H4 (cell line): ENCODE data around the gene STK11. TPM values are rescaled to one million over a fixed set of nuclear protein-coding genes. Genes with fewer than 3 reads are reported as not detected.

Experiments
- DNase-seq: peaks from one replicate; pipeline ENCODE4 v3.0.0-alpha.2; 2015; ENCODE audit warnings: low spot score
- total RNA-seq: library from RNA; depleted of rRNA; stranded (reverse); fragments of >200 nt; shearing (Covaris generic); gene quantifications from 2 replicates; pipeline ENCODE4 v1.2.3, GENCODE V29; 2014

Gene STK11
- total RNA-seq, 1 experiment from 2014 or later: 17.4 TPM

DNA sequence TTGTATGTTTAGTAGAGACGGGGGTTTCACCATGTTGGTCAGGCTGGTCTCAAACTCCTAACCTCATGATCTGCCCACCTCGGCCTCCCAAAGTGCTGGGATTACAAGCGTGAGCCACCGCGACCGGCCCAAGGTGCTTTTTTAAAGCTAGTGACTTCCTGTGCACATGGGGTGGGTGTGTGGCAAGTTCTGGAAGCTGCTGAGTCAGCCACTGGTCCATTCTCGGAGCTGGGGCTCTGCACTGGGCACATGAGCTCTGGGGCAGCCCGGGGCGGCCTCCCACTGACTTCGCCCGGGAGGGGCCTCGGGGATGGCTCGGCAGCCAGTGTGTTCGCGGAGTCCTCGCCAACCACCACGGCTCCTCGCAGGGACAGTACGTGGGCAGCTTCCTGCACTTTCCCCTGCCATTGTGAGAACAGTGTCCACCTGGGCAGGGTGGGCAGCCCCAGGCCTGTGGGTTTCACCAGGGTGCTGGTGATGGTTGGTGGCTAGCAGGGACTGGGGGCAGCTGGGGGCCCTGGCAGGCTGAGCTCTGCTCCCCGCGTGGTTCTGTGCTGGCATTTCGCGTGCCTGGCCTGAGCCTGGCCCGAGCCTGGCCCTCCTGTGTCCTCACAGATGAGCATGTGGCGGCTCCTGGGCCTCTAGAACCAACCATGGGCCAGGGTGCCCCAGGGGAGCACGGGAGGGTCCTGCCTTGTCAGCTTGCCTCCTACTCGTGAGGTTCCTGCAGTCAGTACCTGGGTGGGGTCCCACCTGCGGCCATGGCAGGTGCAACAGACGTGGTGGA is 20.1 kb downstream of the STK11 start:
- no peak for DNase-seq

DNA sequence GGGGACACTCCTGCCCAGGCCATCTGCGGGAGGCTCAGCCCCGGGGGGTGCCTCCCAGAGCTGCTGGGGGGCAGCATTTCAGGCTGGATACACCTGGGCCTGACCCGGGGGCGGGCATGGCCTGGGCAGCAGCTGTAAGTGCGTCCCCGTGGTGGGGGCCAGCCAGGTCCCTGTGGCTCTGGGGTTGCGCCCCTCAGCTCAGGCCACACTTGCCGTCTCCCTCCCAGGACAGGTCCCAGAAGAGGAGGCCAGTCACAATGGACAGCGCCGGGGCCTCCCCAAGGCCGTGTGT is 20.6 kb downstream of the STK11 start:
- no peak for DNase-seq

DNA sequence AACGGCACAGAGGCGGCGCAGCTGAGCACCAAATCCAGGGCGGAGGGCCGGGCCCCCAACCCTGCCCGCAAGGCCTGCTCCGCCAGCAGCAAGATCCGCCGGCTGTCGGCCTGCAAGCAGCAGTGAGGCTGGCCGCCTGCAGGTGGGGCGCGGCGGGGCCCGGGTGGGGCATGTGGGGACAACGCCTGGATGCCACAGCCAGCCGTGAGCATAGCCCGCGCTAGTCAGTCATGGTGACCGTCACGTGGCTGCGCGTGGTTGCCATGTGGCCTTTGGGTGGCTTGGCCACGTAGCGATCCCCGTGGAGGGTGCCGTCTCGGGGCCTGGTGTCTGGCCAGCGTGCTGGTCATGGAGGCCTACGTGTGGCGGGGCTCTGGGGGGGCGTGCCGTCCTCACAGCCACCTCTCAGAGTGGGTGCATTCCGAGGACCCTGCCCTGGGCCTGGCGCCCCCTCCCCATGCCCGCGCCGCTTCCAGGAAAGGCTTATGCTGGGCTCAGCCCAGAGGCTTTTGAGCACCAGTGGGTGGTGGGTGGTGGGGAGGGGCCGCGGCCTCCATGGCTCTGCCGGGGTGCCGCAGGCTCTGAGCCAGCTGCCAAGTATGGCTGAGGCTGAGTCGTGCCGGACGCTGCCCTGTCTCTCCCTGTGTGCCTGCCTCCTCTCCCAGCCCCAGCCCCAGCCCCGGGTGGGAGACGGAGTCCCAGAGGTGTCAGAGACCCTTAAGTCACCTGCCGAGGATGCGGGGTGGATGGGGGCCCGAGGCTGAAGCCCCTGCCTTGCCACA is 21.1 kb downstream of the STK11 start:
- no peak for DNase-seq

- DNase-seq: no peak
Measured at GRCh38 chr19:1227304-1228054, 21.9 kb downstream of the STK11 start.

- DNase-seq: no peak
Measured at GRCh38 chr19:1228161-1228957, 22.8 kb downstream of the STK11 start.

DNA sequence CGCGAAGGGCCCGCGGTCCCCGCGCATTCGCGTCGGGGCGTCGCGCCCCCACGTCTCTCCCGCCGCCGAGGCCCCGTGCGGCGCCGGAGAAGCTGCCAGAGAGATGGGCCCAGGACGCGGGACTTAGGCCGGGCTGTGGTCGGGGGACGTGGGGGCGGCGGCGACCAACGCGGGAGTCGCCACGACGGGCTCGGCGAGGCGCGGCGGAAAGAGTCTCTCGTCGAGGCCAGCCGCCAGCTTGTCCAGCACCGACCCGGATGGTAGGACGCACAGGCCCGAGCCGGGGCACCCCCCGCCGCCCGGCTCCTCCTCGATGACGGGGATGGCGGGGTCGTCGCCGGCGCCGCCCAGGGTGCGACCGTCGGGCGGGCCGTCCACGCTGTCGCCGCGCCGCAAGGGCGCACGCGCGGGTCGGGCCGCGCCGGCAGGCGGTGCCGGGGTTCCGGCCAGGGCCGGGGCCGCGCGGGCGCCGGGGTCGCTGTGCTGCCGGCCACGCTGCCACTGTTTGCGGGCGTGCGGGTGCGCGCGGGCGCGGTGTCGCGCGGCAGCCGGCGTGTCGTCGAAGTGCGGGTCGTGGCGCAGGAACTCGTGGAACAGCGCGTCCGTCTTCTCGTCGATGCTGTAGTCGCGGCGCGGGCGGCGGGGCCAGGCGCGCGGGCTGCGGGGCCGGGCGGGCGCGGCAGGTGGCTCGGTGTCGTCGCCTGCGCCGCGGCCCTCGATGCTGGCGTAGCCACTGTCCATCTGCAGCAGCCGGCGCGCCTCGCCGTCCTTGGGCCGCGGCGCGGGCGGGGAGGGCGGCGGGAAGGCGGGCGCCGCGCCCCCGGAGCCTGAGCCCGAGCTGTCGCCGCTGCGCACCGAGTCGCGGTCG is 23.7 kb downstream of the STK11 start:
- DNase-seq: no peak

DNA sequence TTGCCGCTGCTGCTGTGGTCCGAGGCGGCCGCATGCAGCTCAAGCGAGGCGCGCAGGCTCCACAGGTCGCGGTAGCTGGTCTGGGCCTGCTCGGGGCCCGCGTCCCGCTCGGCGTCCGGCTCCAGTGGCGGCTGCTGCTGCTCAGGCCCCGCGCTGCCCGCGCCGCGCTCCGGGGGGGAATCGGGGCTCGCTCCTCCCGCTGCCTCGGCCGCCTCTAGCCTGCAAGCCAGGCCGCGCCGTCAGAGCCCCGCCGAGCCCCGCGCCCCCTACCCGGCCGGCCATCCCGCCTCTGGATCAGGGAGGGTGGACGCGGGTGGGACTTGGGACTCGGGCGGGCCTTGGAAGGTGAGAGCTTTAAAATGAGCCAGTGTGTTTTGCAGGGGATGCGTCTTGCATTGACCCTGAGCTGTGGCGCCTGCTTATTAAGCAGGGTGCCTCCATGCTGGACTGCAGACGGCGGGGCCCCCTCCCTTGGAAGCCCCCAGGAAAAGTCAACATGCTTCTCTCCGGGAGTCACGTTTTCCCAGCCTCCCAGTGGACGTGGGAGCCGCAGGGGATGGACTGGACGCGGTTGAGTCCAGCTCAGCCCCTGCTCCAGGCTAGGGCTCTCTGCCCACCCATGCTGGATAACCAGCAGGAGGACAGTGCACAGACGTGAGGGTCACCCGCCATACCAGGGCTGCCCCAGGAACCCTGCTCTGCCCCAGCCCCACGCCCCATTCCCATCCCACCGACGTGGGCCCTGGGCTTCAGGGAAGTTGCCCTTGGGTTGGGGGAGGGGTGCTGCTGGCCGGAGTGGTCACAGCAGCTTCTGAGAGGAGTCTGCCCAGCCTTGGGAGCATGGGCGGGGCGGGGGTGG is 24.6 kb downstream of the STK11 start:
- DNase-seq: no peak

GRCh38 chr19:1230783-1231489 is 25.4 kb downstream of the STK11 start:
- DNase-seq: no peak

GRCh38 chr19:1231729-1232637 is 26.4 kb downstream of the STK11 start:
- no peak for DNase-seq

- DNase-seq: no peak
Measured at GRCh38 chr19:1232652-1233072, 27.1 kb downstream of the STK11 start.

DNA sequence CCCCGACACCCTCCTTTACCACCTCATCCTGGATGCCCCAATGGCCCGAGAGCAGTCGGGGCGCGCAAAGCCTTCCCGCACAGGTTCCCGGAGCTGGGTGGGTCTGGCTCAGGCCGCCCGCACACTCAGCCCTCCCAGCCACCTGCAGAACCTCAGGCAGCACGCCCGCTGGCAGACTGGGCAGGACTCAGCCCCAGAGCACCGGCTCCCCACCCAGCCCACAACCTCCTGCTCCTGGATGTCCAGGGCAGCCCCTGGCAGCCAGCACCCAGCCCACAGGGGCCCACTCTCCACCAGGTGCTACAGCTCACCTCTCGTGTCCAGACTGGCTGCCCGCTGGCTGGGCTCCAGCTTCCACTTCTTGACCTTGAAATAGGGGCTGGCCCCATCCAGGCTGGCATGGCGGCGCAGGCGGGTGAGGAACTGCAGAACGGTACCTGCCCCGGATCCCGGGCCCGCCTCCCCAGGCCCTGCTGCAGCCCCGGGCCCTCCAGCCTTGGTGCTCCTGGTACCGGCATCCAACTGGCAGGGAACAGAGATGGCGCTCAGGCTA is 27.6 kb downstream of the STK11 start:
- DNase-seq: no peak

DNA sequence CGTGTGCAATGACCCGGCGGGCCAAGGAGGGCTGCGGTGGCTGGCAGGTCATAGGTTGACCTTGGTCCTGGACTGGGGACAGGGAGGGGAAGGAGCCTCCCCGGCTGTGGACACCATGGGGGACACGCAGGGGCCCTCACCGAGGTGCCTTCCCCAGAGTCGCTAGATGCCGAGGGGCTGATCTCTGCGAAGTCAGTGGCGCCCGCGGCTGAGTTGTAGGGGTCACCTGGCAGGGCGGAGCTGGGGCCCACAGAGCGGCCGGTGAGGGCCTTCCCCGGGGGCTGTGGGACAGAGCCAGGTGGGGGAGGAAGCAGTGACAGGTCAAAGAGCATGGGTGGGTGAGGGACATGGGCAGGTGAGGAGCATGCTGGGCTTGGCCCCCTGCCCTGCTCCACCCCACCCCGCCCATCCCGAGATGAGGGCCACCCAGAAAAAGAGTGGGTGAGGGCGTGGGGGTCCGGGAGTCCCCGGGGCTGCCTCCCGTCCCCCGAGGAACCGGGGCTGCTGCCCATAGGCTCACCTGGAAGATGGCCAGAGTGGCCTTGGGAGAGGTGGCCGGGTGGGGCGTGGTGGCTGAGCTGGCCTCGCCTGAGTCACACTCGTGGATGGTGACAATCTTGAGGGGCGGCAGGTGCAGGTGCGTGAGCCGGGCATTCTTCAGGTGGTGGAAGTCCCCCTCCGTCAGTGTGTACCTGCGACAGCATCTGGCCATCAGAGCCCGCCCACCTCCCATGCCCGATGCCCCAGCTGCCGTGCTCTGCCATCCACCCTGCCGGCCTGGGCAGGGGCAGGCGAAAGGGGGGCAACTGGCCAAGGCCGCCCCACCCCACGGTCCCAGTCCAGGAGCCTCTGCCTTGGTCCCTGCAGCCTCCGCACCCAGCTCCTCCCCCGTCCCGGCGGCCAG is 28.7 kb downstream of the STK11 start:
- DNase-seq: no peak

- DNase-seq: no peak
Measured at GRCh38 chr19:1234955-1235380, 29.4 kb downstream of the STK11 start.

- no peak for DNase-seq
Measured at GRCh38 chr19:1235625-1236538, 30.3 kb downstream of the STK11 start.

- DNase-seq: no peak
Measured at GRCh38 chr19:1236576-1236975, 31.0 kb downstream of the STK11 start.
